ENCODE results near the gene MYO15A. TPM values are rescaled to one million over a fixed set of nuclear protein-coding genes. Genes with fewer than 3 reads are reported as not detected.

The MYO15A gene
- 0.12 and 3.0 TPM in 2 replicates for total RNA-seq

DNA sequence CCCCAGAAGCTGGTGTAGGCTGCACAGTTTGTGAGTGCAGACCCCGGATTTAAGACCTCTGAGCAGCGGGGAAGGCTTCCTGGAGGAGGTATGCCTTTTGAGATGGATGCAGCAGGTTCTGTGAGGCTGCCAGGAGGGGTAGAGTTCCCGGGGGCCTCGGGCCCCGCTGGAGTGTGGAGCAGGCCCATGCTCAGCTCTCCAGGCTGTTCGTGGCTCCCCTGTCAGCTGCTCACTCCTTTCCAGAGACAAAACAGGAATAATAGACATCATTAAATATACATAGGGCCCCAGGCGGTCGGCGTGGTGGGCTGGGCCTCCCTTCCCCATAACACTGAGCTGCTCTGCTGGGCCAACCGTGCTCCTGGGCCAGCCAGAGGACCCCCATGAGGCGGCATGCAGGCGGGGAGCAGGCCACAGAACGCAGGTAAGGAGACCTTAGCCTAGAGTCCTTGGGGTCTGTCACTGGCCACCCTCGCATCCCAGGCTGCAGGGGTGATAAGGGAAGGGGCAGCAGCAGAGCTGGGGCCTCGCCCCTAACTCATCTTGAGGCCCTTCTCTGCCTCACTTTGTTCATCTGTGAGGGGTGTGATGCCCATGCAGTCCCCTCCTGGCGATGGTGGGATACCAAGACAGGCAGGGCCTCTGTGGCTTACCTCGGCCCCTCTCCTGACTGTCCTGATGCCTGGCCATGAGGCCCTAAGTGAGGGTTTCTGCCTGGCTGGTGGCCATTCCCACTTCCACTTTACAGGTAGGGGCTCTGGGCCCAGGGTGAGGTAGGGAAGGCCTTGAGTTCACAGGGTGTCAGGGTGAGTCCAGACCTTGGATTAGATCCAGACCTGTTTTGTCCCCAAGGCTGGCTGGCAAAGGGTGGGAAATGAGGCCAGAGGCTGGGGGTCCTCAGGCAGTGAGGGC is at the start of gene MYO15A:
TSS of gene MYO15A (plus strand) at position 356 of the 912 bp plus-strand sequence. CDS start 10,045 bp downstream, outside the sequence.

GRCh38 chr17:18087610-18088491 is 20.7 kb upstream of the MYO15A start, which contains the start of gene DRG2:
Gene DRG2 (plus strand): TSS chr17:18087948. CDS start chr17:18088024, 76 bp downstream.

DNA sequence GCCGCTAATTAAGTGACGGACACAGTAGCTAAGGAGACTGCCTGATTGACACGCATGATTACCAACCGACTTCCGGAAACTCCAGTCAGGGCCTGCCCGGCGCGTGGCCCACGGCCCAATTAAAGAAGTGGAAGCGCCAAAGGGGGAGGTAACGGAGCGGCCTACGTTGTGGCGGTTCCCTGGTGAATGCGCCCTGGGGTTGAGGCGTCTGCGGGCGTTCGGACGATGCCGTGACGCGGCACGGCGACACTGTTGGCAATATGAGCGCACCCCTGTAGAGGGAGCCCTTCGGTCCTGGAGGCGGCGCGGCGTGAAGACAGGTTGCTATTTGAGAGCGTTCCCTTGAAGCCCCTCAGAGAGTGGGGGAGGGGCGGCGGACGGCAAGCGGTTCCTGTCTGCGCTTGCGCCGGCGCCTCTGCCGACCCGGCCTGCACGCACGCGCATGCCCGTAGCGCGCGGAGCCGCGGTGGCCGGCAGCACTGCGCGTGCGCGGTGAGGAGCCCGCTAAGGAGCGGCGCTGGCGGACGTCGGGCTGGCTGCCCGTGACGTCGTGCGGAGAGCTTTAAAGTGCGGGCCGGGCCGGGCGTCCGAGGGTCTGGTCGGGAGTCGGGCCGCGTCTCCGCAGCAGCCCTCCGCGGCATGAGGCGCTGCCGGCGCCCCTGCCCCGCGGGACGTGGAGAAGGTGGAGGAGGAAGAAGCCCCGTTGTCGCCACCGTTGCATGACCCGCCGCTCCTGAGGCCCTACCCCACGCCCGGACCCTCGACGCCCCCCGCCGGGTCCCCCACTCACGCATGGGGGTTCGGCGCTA is 75.0 kb downstream of the MYO15A start, which contains the start of gene ALKBH5:
TSS of gene ALKBH5 (plus strand) at position 495 of the 809 bp plus-strand sequence. CDS start 416 bp downstream, outside the sequence.

GRCh38 chr17:18225121-18225641 is 116.6 kb downstream of the MYO15A start, which contains the start of gene LLGL1:
Gene LLGL1 (plus strand): TSS chr17:18225635. CDS start chr17:18225683, 48 bp downstream.

Other genes starting within 250 kb of the MYO15A start
- 16.5 and 19.4 TPM in 2 replicates for gene TOM1L2, start 136.4 kb upstream of the MYO15A start, total RNA-seq
- gene DRC3, start 135.9 kb upstream of the MYO15A start, total RNA-seq: 0.26 and 0.70 TPM in 2 replicates
- 11.8 and 14.0 TPM in 2 replicates for gene ATPAF2, start 69.6 kb upstream of the MYO15A start, total RNA-seq
- gene GID4, start 69.3 kb upstream of the MYO15A start, total RNA-seq: 8.9 and 10.9 TPM in 2 replicates
- gene DRG2, start 20.8 kb upstream of the MYO15A start, total RNA-seq: 37.0 and 44.9 TPM in 2 replicates
- gene ALKBH5, start 75.1 kb downstream of the MYO15A start, total RNA-seq: 96.2 and 119 TPM in 2 replicates
- 46.0 and 49.0 TPM in 2 replicates for gene LLGL1, start 116.9 kb downstream of the MYO15A start, total RNA-seq
- gene FLII, start 150.0 kb downstream of the MYO15A start, total RNA-seq: 197 and 252 TPM in 2 replicates
- gene MIEF2, start 151.9 kb downstream of the MYO15A start, total RNA-seq: 12.5 and 23.9 TPM in 2 replicates
- gene TOP3A, start 206.2 kb downstream of the MYO15A start, total RNA-seq: 17.0 and 21.4 TPM in 2 replicates
- gene SMCR8, start 206.5 kb downstream of the MYO15A start, total RNA-seq: 10.2 and 11.4 TPM in 2 replicates

All from pericardium fibroblast (primary cell).